LNCaP clone FGC (cell line): Measurements from ENCODE around the gene PTPN13.

Experiments used
- DNase-seq: peaks from one replicate; pipeline ENCODE4 v3.0.0-alpha.2; 2011; ENCODE audit warnings: low read depth
- H3K4me3 ChIP-seq: 2 replicates; pipeline ENCODE4 v1.5.1; 2011; ENCODE audit warnings: mild to moderate bottlenecking, low read depth, low read length, control low read depth
- TF ChIP-seq, protein P1 (sequence below): IDR thresholded peaks from 2 replicates; pipeline ENCODE4 v1.5.1; 2012; ENCODE audit warnings: mild to moderate bottlenecking; ENCODE audit not compliant: control insufficient read depth, insufficient read depth; ENCODE audit errors: extremely low read depth

PTPN13 gene

DNA sequence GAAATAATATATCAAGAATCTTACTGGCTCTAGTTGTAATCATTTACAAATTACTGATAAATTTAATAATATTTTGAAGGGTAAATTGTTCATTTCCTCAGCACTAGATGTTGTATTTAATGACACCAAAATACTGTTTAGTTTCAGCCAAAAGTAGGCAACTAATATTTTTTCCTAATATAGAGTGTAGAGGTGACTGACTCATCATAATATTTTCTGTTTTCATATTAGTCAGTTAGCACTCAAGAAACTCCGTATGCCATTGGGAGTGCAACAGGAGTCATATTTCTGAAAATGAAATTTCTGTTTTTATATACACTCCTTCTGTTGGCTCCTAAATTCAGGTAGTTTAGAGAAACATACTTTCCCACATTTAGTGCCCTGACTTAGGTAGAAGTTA is 36.6 kb upstream of the PTPN13 start:
- TF ChIP-seq, protein P1, sequence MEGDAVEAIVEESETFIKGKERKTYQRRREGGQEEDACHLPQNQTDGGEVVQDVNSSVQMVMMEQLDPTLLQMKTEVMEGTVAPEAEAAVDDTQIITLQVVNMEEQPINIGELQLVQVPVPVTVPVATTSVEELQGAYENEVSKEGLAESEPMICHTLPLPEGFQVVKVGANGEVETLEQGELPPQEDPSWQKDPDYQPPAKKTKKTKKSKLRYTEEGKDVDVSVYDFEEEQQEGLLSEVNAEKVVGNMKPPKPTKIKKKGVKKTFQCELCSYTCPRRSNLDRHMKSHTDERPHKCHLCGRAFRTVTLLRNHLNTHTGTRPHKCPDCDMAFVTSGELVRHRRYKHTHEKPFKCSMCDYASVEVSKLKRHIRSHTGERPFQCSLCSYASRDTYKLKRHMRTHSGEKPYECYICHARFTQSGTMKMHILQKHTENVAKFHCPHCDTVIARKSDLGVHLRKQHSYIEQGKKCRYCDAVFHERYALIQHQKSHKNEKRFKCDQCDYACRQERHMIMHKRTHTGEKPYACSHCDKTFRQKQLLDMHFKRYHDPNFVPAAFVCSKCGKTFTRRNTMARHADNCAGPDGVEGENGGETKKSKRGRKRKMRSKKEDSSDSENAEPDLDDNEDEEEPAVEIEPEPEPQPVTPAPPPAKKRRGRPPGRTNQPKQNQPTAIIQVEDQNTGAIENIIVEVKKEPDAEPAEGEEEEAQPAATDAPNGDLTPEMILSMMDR = no peak
- no peak overlapping the region for H3K4me3 ChIP-seq
- DNase-seq = no peak

DNA sequence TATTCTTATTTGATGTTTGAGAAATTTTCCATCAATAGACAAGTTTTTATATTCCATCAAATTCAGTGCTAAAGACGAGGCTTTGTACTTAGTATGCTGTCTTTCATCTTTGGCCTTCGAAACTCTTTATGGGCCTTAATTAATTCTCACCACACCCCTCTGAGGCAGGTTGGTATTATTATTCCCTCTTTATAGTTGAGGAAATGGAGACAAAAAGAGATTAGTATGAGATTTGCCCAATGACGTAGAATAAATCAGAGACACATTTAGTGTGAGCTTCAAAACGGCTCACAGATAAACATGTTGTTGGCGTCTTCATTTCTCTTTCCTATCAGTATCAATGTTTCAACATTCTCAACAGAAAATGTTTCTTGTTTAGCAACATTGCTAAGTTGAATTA is 35.9 kb upstream of the PTPN13 start:
- TF ChIP-seq, protein P1 = no peak
- no peak overlapping the region for H3K4me3 ChIP-seq
- no peak for DNase-seq

DNA sequence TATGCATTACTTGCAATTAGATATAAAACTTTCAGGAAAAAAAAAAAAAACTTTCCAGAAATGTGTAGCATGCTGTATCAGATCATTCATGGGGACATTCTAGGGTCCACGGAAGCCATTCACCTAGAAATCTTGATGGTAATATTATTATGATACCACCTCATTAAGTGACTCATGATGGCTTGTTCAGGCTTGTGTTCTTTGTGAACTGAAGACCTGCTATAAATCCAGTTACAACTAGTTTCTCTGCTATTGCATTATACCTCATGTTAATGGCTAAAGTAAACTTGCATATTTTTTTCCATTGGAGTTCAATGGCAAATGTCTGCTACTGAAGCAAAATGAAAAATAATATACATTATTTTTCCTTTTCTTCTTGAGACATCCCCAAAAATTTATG is 35.3 kb upstream of the PTPN13 start:
- DNase-seq = no peak
- TF ChIP-seq, protein P1 = no peak
- no peak overlapping the region for H3K4me3 ChIP-seq

DNA sequence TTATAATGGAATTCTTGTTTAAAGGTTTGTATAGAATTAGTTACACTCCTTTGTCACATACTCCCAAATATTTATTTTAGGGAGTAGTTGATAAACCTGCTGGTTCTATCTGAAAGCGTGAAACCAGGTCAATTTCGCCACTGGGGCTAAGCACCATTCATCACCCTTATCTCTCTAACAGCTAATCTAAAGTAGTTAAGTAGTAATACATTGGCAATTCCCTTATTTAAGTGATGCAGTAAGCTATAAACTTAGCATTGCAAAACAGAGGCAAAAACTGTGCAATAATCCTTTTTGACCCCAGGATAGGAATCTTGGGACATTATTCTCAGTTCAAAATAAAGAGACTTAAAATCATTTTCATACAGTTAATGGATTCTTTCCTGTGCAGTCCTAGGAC is 33.7 kb upstream of the PTPN13 start:
- no peak overlapping the region for H3K4me3 ChIP-seq
- no peak for DNase-seq
- TF ChIP-seq, protein P1 = no peak

DNA sequence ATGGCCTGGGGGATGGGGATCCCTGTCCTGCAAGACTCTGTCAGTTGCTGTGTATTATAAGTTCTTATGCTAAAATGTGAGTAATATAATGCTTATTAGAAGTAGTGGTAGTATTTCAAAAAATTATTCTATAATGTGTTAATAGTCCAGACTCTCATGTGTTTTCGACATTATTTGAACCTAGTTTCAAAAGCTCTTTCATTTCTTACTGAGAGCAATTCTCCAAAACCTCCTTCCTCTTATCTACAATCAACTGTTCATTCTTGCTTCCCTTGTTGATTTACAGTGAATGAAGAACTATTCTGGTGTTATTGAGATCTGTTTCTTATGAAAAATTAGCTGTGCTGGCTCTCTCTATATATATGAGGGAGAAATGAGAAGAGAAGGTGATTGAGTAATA is 32.9 kb upstream of the PTPN13 start:
- TF ChIP-seq, protein P1 = no peak
- no peak overlapping the region for H3K4me3 ChIP-seq
- DNase-seq = no peak

DNA sequence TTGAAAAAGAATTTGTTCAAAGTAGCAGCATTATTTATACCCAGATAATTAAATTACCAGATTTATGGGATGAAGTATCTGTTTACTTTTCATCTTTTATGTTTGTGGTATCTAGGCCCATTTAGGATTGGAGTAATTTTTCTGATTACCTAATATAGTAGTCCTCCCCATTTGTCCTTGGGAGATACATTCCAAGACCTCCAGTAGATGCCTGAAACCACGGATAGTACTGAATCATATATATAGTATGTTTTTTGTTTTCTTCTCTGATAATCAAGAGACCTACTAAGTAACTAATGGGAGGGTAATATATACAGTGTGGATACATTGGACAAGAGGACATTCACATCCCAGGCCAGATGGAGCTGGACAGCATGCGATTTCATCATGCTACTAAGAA is 30.7 kb upstream of the PTPN13 start:
- H3K4me3 ChIP-seq = no peak overlapping the region
- DNase-seq = no peak
- TF ChIP-seq, protein P1 = no peak

DNA sequence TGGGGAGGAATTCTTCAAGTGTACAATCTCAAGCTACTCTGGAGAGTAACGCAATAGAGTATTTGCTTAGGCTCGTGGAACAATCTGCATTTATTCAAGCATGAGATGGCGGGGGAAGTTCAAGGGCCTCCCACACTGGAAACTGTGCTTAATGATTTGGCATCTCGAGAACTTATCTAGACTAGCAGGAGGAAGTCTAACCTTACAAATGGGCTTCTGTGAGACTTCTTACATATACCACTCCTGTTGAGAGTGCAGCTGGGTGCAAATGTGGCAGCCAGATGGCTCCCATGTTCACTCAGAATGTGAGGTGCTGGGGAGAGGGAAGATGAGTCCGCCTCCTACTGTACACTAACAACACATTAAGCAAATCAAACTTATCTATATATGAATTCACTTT is 29.3 kb upstream of the PTPN13 start:
- DNase-seq = no peak
- TF ChIP-seq, protein P1 = no peak
- H3K4me3 ChIP-seq = no peak overlapping the region
